NCI-H345 (cell line): Measurements from ENCODE around the gene LRP6.

Source experiments
- DNase-seq: peaks from one replicate; lab custom pipeline; 2025; lab: John Stamatoyannopoulos, UW

LRP6 gene

DNA sequence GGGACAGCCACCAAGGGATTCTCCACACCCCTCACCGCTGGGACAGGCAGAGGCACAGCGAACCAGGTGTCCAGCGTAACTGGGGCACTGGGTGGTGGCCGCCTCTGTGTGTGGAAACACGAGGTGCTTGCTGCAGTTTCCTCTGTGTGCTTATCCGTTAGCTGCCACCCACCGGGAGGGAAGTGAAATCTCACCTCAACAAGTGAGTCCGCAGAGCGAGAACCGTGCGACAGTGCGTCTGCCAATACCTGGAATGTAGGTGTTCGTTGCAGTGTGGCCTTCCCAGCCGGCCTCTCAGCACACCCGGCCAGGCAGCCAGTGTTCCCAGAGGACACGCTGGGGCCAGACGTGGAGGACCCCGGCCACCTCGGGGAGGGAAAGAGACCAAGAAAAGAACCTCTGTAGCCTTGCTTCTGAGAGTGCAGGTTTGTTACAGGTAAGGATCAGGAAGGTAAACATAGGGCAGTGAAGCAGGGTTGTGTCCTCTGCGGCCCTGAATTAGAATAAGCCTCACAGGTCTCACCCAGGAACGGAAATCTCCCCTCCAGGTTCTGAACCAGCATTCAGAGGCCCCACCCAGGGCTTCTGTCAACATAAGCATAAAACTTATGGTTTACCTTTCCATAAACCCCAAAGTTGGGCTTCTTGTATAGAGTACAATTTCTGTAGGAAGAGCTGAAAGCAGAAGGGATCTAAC is 194.6 kb downstream of the LRP6 start:
- no peak for DNase-seq

DNA sequence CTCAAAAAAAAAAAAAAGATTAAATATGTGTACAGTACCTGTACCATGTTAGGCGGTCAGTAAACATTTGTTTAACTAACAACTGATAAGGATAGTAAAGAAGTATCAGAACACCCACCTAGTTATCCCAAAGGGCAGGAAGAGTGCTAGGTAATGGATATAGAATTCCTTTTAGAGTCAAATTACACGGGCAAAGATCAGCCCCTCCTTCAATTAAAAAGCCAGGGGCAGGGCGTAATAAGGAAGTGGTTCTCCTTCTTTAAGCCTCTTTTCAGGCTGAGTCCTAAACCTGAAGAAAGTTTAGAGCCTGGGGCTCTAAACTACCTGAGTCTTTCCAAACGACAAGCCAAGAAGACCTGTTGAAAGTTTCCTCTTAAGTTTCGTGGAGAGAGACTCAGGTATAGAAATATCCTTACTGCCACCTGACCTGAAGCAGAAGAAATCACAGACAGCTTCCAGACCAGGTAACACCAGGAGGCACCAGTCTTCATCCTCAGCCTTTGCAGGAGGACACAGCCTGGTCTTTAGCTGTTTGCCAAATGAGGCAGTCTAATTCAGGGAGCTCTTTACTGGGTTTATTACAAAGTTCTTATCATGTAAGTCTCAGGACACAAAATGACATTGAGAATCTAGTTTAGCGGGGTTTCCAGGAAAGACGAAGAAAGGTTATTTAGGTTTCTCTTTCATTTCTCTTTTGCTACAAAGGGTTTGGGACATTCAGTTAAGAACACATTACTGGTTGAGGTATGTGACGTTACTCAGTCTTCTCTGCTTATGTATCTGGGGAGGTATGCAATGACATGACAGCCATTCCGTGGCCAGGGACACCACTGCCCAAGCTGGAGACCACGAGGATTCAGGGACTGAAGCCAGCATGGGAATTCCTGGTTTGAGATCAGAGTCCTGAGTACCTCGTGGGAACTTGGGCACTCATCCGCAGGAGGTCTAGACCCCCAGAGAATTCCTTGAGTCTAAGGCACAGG is 195.9 kb downstream of the LRP6 start, which contains the start of gene BCL2L14:
TSS of gene BCL2L14 (plus strand) at position 266 of the 983 bp plus-strand sequence. CDS start 8,367 bp downstream, outside the sequence.
- DNase-seq, result no peak

DNA sequence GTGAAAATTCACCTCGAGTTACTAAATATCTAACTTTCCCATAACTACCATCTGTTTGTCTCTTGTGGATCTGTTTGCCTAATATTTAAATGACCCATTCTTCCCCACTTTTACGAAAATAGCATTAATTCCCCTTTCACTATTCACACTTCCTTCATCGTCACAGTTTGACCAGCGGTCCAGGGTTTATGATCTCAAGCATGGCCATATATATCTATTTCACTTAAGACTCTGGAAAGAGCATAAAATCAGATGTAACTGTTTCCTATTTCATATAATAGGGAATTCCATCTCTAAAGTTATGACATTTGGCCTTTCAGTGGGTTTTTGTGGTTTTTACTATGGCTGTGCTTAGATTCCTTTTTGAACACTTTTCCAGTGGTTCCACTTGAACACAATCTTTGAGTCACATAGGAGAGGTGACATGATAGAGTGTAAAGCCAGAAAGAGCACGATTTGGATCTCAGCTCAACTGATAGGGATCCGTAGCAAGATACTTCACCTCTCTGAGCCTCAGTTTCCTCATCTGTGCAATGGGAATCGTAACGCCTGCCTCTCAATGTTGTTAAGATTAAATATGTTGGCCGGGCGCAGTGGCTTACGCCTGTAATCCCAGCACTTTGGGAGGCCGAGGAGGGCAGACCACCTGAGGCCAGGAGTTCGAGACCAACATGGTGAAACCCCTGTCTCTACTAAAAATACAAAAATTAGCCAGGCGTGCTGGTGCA is 196.9 kb downstream of the LRP6 start:
- DNase-seq, result no peak

DNA sequence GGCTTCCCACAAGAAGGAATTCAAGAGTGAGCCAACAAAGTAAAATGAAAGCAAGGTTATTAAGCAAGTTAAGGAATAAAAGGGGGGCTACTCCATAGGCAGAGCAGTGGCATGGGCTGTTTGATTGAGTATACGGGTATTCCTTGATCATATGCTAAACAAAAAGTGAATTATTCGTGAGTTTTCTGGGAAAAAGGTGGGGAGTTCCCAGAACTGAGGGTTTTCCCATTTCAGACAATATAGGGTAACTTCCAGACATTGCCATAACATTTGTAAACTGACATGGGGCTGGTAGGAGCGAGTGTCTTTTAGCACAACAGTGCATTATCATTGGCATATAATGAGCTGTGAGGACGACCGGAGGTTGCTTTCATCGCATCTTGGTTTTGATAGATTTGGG is 198.1 kb downstream of the LRP6 start:
- DNase-seq, result no peak
